ENCODE results near the gene ZNF284.

The ZNF284 gene

DNA sequence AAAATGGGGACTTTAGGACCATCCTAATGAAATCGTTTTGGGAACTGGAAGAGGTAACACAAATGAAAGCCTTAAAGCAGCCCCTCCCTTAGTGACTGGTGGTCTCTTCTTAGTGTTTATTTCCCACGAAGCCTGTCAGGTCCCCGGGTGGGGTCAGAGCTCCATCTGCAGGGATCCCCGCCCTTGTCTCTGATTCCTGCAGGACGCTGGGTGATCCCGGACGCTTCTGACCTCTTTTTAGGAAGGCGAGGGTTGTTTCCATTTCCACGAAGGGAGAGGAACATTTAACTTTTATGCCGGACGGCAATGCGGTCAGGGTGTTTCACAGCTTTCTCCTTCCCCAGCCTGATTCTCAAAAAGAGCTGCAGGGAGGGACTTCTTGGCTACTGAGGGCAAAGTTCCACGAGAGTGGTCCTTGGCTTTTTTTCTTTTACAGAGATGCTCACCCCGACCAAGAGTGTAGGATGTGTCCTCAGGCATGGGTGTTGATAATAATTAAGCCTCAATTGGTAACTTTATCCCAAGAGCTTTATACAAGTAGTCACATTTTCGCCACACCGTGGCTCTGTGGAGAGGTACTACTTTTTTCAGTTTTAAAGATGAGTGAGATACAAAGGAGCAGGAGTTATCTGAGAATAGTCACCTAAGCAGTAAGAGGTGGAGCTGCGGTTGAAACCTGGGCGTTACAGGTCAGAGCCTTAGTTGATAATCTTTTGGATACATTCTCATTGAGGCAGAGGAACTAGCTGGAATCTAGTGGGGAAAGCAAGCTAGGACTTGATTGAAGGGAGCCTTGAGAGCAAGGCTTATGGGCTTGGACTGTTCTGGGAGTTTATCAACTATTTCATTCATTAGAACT, 813 bp downstream of the ZNF284 start:
- Histone ChIP-seq H3K9me3 (ENCODE audit: insufficient read depth, low read length, severe bottlenecking) (peaks cover 3% of the 10 kb centered on the region), H3K27me3 (ENCODE audit: insufficient read depth, low read length, poor library complexity) (no peaks in the 10 kb centered on the region), H3K4me2 (ENCODE audit: insufficient read depth, low read length) (peak overlapping the region; percentile 94), H3K4me3 (ENCODE audit: low read depth in 1 of 2, low read length in 2 of 2) (peak overlapping the region; percentile 73 to 92), H3K4me1 (ENCODE audit: insufficient read depth, low read length) (peaks cover 30% of the 10 kb centered on the region), H3K79me2 (ENCODE audit: insufficient read depth, low read length) (peaks cover 26% of the 10 kb centered on the region), H3K27ac (ENCODE audit: low read length) (peak overlapping the region; percentile 75), H3K9ac (ENCODE audit: low read depth, low read length) (peak overlapping the region; percentile 64), H2AFZ (ENCODE audit: low read depth, low read length) (peak overlapping the region; percentile 99), H3K36me3 (ENCODE audit: insufficient read depth, low read length) (peaks cover 13% of the 10 kb centered on the region; the same call in 1 of the 2 replicates), H4K20me1 (ENCODE audit: insufficient read depth, low read length) (no peaks in the 10 kb centered on the region)
- TF ChIP-seq, protein P1, sequence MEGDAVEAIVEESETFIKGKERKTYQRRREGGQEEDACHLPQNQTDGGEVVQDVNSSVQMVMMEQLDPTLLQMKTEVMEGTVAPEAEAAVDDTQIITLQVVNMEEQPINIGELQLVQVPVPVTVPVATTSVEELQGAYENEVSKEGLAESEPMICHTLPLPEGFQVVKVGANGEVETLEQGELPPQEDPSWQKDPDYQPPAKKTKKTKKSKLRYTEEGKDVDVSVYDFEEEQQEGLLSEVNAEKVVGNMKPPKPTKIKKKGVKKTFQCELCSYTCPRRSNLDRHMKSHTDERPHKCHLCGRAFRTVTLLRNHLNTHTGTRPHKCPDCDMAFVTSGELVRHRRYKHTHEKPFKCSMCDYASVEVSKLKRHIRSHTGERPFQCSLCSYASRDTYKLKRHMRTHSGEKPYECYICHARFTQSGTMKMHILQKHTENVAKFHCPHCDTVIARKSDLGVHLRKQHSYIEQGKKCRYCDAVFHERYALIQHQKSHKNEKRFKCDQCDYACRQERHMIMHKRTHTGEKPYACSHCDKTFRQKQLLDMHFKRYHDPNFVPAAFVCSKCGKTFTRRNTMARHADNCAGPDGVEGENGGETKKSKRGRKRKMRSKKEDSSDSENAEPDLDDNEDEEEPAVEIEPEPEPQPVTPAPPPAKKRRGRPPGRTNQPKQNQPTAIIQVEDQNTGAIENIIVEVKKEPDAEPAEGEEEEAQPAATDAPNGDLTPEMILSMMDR (IDR thresholded peaks at IDR 0.05; ENCODE audit: borderline replicate concordance, extremely low read depth, low read length, poor library complexity, severe bottlenecking): peak; percentile 39
- TF ChIP-seq EZH2 (IDR thresholded peaks at IDR 0.05; ENCODE audit: borderline replicate concordance, low read depth, low read length, severe bottlenecking): no peak
- DNase-seq (peak; percentile 17), ATAC-seq (ENCODE audit: insufficient read depth, low read depth) (no peak)

GRCh38 chr19:44076325-44076724, 4.4 kb downstream of the ZNF284 start:
- no peaks in the 10 kb centered on the region for H4K20me1 ChIP-seq (ENCODE audit: insufficient read depth, low read length)
- TF ChIP-seq, protein P1 (IDR thresholded peaks at IDR 0.05; ENCODE audit: borderline replicate concordance, extremely low read depth, low read length, poor library complexity, severe bottlenecking): no peak
- no peak for TF ChIP-seq EZH2 (IDR thresholded peaks at IDR 0.05; ENCODE audit: borderline replicate concordance, low read depth, low read length, severe bottlenecking)
- peaks cover 36% of the 10 kb centered on the region for H3K36me3 ChIP-seq (ENCODE audit: insufficient read depth, low read length)
- DNase-seq (no peak), ATAC-seq (ENCODE audit: insufficient read depth, low read depth) (no peak)
- H3K4me2 ChIP-seq (ENCODE audit: insufficient read depth, low read length): no peak overlapping the region
- H2AFZ ChIP-seq (ENCODE audit: low read depth, low read length): no peak overlapping the region
- H3K27ac ChIP-seq (ENCODE audit: low read length): no peak overlapping the region
- H3K27me3 ChIP-seq (ENCODE audit: insufficient read depth, low read length, poor library complexity): no peaks in the 10 kb centered on the region
- peaks cover 25% of the 10 kb centered on the region for H3K4me1 ChIP-seq (ENCODE audit: insufficient read depth, low read length)
- no peak overlapping the region for H3K9ac ChIP-seq (ENCODE audit: low read depth, low read length)
- H3K9me3 ChIP-seq (ENCODE audit: insufficient read depth, low read length, severe bottlenecking): no peaks in the 10 kb centered on the region
- peaks cover 26% of the 10 kb centered on the region for H3K79me2 ChIP-seq (ENCODE audit: insufficient read depth, low read length)
- H3K4me3 ChIP-seq (ENCODE audit: low read depth in 1 of 2, low read length in 2 of 2): no peak overlapping the region

- Histone ChIP-seq H3K27ac (ENCODE audit: low read length) (no peak overlapping the region), H3K4me1 (ENCODE audit: insufficient read depth, low read length) (peaks cover 24% of the 10 kb centered on the region), H3K9ac (ENCODE audit: low read depth, low read length) (no peak overlapping the region), H3K9me3 (ENCODE audit: insufficient read depth, low read length, severe bottlenecking) (no peaks in the 10 kb centered on the region), H4K20me1 (ENCODE audit: insufficient read depth, low read length) (no peaks in the 10 kb centered on the region), H3K4me3 (ENCODE audit: low read depth in 1 of 2, low read length in 2 of 2) (no peak overlapping the region), H3K36me3 (ENCODE audit: insufficient read depth, low read length) (peaks cover 13% of the 10 kb centered on the region), H3K4me2 (ENCODE audit: insufficient read depth, low read length) (no peak overlapping the region), H3K27me3 (ENCODE audit: insufficient read depth, low read length, poor library complexity) (no peaks in the 10 kb centered on the region), H2AFZ (ENCODE audit: low read depth, low read length) (no peak overlapping the region), H3K79me2 (ENCODE audit: insufficient read depth, low read length) (peaks cover 29% of the 10 kb centered on the region)
- no peak for DNase-seq
- TF ChIP-seq EZH2 (IDR thresholded peaks at IDR 0.05; ENCODE audit: borderline replicate concordance, low read depth, low read length, severe bottlenecking): no peak
- TF ChIP-seq, protein P1 (IDR thresholded peaks at IDR 0.05; ENCODE audit: borderline replicate concordance, extremely low read depth, low read length, poor library complexity, severe bottlenecking): no peak
- no peak for ATAC-seq (ENCODE audit: insufficient read depth, low read depth)
Measured at GRCh38 chr19:44092108-44092507, 20.1 kb downstream of the ZNF284 start.

Measured in DND-41 (cell line).